ENCODE results near the gene IRAK1BP1. TPM values are rescaled to one million over a fixed set of nuclear protein-coding genes. Genes with fewer than 3 reads are reported as not detected.

IRAK1BP1 gene
- total RNA-seq, 4 donors from 2014 or later = 3.1 to 5.4 (median 4.0) TPM

DNA sequence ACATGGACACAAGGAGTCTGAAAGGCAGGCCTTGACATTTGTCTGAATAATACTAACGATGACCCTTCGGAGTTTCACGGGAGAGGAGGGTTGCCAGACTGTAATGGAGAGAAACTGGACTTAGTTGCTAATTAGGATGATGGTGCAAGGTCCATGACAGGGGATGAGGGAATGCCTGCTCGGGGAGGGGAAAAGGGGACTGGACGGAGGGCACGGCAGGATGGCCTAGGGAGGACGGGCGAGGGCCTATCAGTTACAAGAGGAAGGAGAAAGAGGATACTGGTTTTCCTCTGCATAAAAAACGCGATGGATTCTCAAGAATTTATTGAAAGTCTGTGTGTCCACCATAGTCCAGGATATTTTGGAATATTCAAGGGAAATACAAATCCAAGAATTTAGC is 42.7 kb downstream of the IRAK1BP1 start:
- 82% methylated on average over 10 of the region's 10 CpGs for WGBS
- Histone ChIP-seq H3K27ac (replicated peaks in 1 of 4) (no peak overlapping the region), H3K4me3 (peak overlapping the region in 3 of 4 donors; percentile 50 to 52 (median 51)), H3K4me1 (peaks cover 0 to 13% (median 8%) of the 10 kb centered on the region in 4 donors), H3K36me3 (no peaks in the 10 kb centered on the region), H3K27me3 (peaks cover 0 to 4% (median 0%) of the 10 kb centered on the region in 4 donors), H3K9me3 (no peaks in the 10 kb centered on the region)
- no peak for DNase-seq (ENCODE audit: extremely low spot score)
- intact Hi-C loops (cut with DNase I) = no loop called here
- TF ChIP-seq POLR2A (IDR thresholded peaks at IDR 0.05; ENCODE audit: low read depth) (no peak), EP300 (IDR thresholded peaks at IDR 0.05) (no peak), POLR2AphosphoS5 (IDR thresholded peaks at IDR 0.05) (no peak)
- TF ChIP-seq, protein P1, sequence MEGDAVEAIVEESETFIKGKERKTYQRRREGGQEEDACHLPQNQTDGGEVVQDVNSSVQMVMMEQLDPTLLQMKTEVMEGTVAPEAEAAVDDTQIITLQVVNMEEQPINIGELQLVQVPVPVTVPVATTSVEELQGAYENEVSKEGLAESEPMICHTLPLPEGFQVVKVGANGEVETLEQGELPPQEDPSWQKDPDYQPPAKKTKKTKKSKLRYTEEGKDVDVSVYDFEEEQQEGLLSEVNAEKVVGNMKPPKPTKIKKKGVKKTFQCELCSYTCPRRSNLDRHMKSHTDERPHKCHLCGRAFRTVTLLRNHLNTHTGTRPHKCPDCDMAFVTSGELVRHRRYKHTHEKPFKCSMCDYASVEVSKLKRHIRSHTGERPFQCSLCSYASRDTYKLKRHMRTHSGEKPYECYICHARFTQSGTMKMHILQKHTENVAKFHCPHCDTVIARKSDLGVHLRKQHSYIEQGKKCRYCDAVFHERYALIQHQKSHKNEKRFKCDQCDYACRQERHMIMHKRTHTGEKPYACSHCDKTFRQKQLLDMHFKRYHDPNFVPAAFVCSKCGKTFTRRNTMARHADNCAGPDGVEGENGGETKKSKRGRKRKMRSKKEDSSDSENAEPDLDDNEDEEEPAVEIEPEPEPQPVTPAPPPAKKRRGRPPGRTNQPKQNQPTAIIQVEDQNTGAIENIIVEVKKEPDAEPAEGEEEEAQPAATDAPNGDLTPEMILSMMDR (IDR thresholded peaks at IDR 0.05) = no peak

DNA sequence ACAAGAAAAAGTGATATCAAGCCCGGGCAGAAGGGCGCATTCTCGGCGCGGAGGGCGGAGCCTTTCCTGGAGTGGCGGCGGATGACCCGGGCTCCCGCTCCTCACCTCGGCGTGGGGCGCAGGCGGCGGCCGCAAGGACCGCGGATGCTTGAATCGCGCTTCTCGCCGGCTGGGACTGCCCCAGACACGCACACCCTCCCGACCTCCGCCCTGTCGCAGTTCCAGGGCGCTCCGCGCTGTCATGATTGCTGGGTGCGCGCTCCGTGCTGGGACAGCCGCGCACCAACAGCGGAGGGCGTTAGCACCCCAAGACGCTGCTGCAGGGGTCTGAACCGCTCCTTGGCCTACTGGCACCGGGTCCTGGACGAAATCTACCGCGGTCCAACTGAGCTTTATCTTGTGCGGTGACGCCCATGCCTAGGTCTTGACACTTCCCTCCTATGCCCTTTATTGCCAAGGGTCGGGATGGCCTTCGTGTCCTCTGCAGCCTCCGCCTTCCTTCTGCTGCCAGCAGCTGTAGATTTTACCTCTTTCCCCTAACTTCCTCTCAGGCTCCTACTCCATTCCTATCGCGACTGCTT is 43.3 kb downstream of the IRAK1BP1 start:
- H3K9me3 ChIP-seq = no peaks in the 10 kb centered on the region
- TF ChIP-seq, protein P1 (IDR thresholded peaks at IDR 0.05) = no peak
- TF ChIP-seq POLR2A (IDR thresholded peaks at IDR 0.05; ENCODE audit: low read depth) (no peak), EP300 (IDR thresholded peaks at IDR 0.05) (no peak), POLR2AphosphoS5 (IDR thresholded peaks at IDR 0.05) (no peak)
- WGBS = 10% methylated on average over 43 of the region's 49 CpGs
- H3K27me3 ChIP-seq = peaks cover 0 to 4% (median 0%) of the 10 kb centered on the region in 4 donors
- peaks cover 0 to 13% (median 8%) of the 10 kb centered on the region in 4 donors for H3K4me1 ChIP-seq
- H3K27ac ChIP-seq (replicated peaks in 1 of 4) = no peak overlapping the region
- intact Hi-C loops (cut with DNase I) = no loop called here
- H3K4me3 ChIP-seq = peak overlapping the region; percentile 50 to 55 (median 52)
- no peaks in the 10 kb centered on the region for H3K36me3 ChIP-seq
- no peak for DNase-seq (ENCODE audit: extremely low spot score)

DNA sequence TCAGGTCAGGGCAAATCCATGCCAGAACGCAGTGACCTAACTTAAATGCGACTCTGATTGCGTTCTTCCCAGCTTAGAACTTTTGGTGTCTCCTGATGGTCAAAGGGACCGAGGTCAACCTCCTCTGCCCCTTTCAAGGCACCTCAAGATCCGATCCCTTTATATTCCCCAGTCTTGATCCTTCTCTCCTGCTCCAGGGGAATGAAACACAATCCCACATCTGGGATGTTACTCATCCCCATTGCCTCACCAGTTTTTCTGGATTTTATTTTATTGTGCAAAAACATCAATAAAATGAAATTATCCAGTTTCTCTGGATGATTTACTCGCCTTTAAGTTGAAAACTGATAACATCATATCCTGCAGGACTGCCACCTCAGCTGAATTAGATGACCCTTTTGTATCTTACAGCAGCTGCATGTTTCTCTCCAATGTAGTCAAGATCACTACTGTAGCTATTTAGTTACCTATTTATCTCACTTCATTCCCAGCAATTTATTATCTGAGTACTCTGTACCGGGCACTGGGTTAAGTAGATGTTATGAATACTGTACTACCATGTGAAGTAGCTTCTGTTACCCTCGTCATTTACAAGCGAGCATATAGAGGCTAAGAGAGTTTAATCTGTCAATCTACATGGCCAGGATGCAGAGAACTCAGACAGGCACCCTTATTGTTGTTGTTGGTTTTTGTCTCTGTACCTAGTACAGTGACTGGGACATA is 44.0 kb downstream of the IRAK1BP1 start:
- TF ChIP-seq, protein P1 (IDR thresholded peaks at IDR 0.05) = no peak
- TF ChIP-seq POLR2A (IDR thresholded peaks at IDR 0.05; ENCODE audit: low read depth) = no peak
- TF ChIP-seq EP300 (IDR thresholded peaks at IDR 0.05) = no peak
- no peak for TF ChIP-seq POLR2AphosphoS5 (IDR thresholded peaks at IDR 0.05)
- H3K27me3 ChIP-seq = peaks cover 0 to 4% (median 0%) of the 10 kb centered on the region in 4 donors
- intact Hi-C loops (cut with DNase I) = no loop called here
- no peaks in the 10 kb centered on the region for H3K36me3 ChIP-seq
- peaks cover 0 to 13% (median 8%) of the 10 kb centered on the region in 4 donors for H3K4me1 ChIP-seq
- H3K9me3 ChIP-seq = no peaks in the 10 kb centered on the region
- 79% methylated on average over 9 of the region's 9 CpGs for WGBS
- H3K27ac ChIP-seq (replicated peaks in 1 of 4) = no peak overlapping the region
- H3K4me3 ChIP-seq = peak overlapping the region in 2 of 4 donors; percentile 51 to 52
- DNase-seq (ENCODE audit: extremely low spot score) = no peak

DNA sequence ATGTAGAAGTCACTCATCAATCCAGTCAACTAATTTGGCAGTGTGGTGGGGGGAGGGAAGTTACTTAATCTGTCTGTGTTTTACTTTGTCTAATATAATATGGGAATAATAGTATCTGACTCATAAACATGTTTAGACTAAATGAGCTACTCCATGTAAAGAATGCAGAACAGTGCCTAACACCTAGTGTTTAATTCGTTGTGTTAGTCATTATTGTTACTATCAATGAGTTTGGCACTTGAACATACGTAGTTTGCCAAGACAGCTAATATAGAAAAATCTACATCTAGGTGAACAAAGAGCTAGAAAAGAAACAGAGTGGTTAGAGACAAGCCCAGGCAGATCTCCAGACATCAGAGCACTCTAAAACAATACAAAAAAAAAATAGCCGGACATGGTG is 49.1 kb downstream of the IRAK1BP1 start:
- Histone ChIP-seq H3K36me3 (no peaks in the 10 kb centered on the region), H3K27me3 (no peaks in the 10 kb centered on the region), H3K4me1 (no peaks in the 10 kb centered on the region), H3K4me3 (no peak overlapping the region), H3K9me3 (peaks cover 0 to 4% (median 1%) of the 10 kb centered on the region in 4 donors), H3K27ac (replicated peaks in 1 of 4) (no peak overlapping the region)
- WGBS = 95% methylated on average over 3 of the region's 3 CpGs
- intact Hi-C loops (cut with DNase I) = no loop called here
- DNase-seq (ENCODE audit: extremely low spot score) = no peak
- TF ChIP-seq POLR2A (IDR thresholded peaks at IDR 0.05; ENCODE audit: low read depth) (no peak), POLR2AphosphoS5 (IDR thresholded peaks at IDR 0.05) (no peak), EP300 (IDR thresholded peaks at IDR 0.05) (no peak)
- TF ChIP-seq, protein P1 (IDR thresholded peaks at IDR 0.05) = no peak
